HepG2 (cell line): Measurements from ENCODE around the gene OS9. TPM values are rescaled to one million over a fixed set of nuclear protein-coding genes. Genes with fewer than 3 reads are reported as not detected.

Experiments used
- ATAC-seq: fragments of 200-7000 bp; cut with Tn5 transposase; 3 replicates; pipeline ENCODE4 v1.9.1; 2020; ENCODE audit warnings: mild to moderate bottlenecking, moderate library complexity
- BruUV-seq: library from RNA; stranded (reverse); fragments of 400-500 nt; replicated peaks from 2 replicates; lab custom pipeline; 2021; lab: Mats Ljungman, UMichigan
- CTCF ChIA-PET: fragments of 300-600 bp; formaldehyde crosslinking; extraction: SDS; loops from one replicate; lab custom pipeline; 2021; ENCODE audit warnings: low total read pairs, inconsistent platforms, low intra/inter-chr PET ratio; lab: Yijun Ruan, JAX
- POLR2A ChIA-PET: fragments of 350-600 bp; sonication (Branson Sonifier 250); formaldehyde crosslinking; loops from one replicate; lab custom pipeline; 2020; ENCODE audit warnings: antibody characterized with exemption, inconsistent platforms; lab: Yijun Ruan, JAX
- DNase-seq: peaks from one replicate; pipeline ENCODE4 v3.0.0-alpha.2; 2015; ENCODE audit warnings: low spot score
- FAIRE-seq: peaks from 3 replicates; lab custom pipeline; 2011; peaks lifted over from hg19 to GRCh38; lab: Jason Lieb, UNC
- H2AFZ ChIP-seq: one replicate; pipeline ENCODE4 v1.6.1; 2011; ENCODE audit warnings: low read length, inconsistent platforms
- H3K27ac ChIP-seq: fragments of 300-600 bp; 3 replicates; pipeline ENCODE4 v1.8.0; 2011; ENCODE audit warnings: mixed run types, mild to moderate bottlenecking, mixed read lengths, low read length, inconsistent platforms; ENCODE audit not compliant: insufficient read depth; ENCODE audit errors: extremely low read length
- H3K27me3 ChIP-seq, 2 experiments: fragments of 200-600 bp in 1 of 2; 2 replicates in 1 of 2; 3 replicates in 1 of 2; pipeline versions ENCODE4 v1.6.0 to v1.8.0; 2011; ENCODE audit warnings: low read length in 2 of 2, mild to moderate bottlenecking in 2 of 2, moderate library complexity in 2 of 2, inconsistent platforms in 1 of 2; ENCODE audit not compliant: insufficient read depth in 2 of 2, control insufficient read depth in 1 of 2
- H3K36me3 ChIP-seq, 2 experiments: fragments of 200-600 bp in 1 of 2; replicated peaks in 1 of 2; 2 replicates in 1 of 2; 3 replicates in 1 of 2; pipeline versions ENCODE4 v1.5.1 to v1.8.0; 2011; ENCODE audit warnings: low read length in 2 of 2, inconsistent platforms in 1 of 2; ENCODE audit not compliant: insufficient read depth in 2 of 2, control insufficient read depth in 1 of 2
- H3K4me1 ChIP-seq: 2 replicates; pipeline ENCODE4 v1.5.1; 2012; ENCODE audit warnings: low read length, inconsistent platforms; ENCODE audit not compliant: insufficient read depth
- H3K4me2 ChIP-seq: 2 replicates; pipeline ENCODE4 v1.6.0; 2011; ENCODE audit warnings: low read depth, low read length, inconsistent platforms
- H3K4me3 ChIP-seq, 3 experiments: fragments of 200-600 bp in 1 of 3; sonication (generic), shearing (Covaris generic) in 1 of 3; replicated peaks in 1 of 3; 2 replicates each; pipeline ENCODE4 v1.5.1; 2011 to 2016; ENCODE audit warnings: low read length in 3 of 3, inconsistent platforms in 2 of 3, low read depth in 2 of 3, mild to moderate bottlenecking in 2 of 3, control low read depth in 1 of 3, mixed read lengths in 1 of 3; ENCODE audit not compliant: insufficient read depth in 1 of 3
- H3K79me2 ChIP-seq: one replicate; pipeline ENCODE4 v1.6.1; 2011; ENCODE audit warnings: low read length, inconsistent platforms; ENCODE audit not compliant: insufficient read depth
- H3K9ac ChIP-seq: 2 replicates; pipeline ENCODE4 v1.6.0; 2011; ENCODE audit warnings: mild to moderate bottlenecking, low read depth, low read length, inconsistent platforms; ENCODE audit not compliant: insufficient read depth
- H3K9me3 ChIP-seq: 2 replicates; pipeline ENCODE4 v1.5.1; 2012; ENCODE audit warnings: mild to moderate bottlenecking, low read length
- H4K20me1 ChIP-seq: 2 replicates; pipeline ENCODE4 v1.6.0; 2011; ENCODE audit warnings: inconsistent platforms, mild to moderate bottlenecking, low read length, moderate library complexity; ENCODE audit not compliant: insufficient read depth
- BCL3 ChIP-seq: sonication (generic); formaldehyde crosslinking; IDR thresholded peaks from 2 replicates; pipeline ENCODE4 v1.5.1; 2020; ENCODE audit warnings: mild to moderate bottlenecking, missing genetic modification reagents, moderate library complexity
- CBX5 ChIP-seq: sonication (generic); formaldehyde crosslinking; IDR thresholded peaks from 2 replicates; pipeline ENCODE4 v1.4.0; 2020; ENCODE audit warnings: missing genetic modification reagents, borderline replicate concordance
- EZH2 ChIP-seq: conservative IDR thresholded peaks from 2 replicates; pipeline ENCODE4 v1.6.1; 2012; ENCODE audit warnings: mild to moderate bottlenecking, low read depth, low read length, moderate library complexity
- GABPB1 ChIP-seq: IDR thresholded peaks from 2 replicates; pipeline ENCODE4 v1.6.1; 2016; ENCODE audit warnings: mild to moderate bottlenecking, missing genetic modification reagents, moderate library complexity, missing compliant biosample characterization
- MYC ChIP-seq: sonication (generic); formaldehyde crosslinking; IDR thresholded peaks from 2 replicates; pipeline ENCODE4 v1.9.0; 2021; ENCODE audit warnings: missing genetic modification reagents, borderline replicate concordance
- POLR2A ChIP-seq, 2 experiments: IDR thresholded peaks; 2 replicates each; pipeline ENCODE4 v1.6.1; 2011; ENCODE audit warnings: low read depth in 2 of 2, low read length in 2 of 2, mild to moderate bottlenecking in 1 of 2, moderate library complexity in 1 of 2; ENCODE audit not compliant: insufficient read depth in 1 of 2
- YY1 ChIP-seq: IDR thresholded peaks from 2 replicates; pipeline ENCODE4 v1.6.1; 2011; ENCODE audit warnings: low read length, low read depth, moderate library complexity, mild to moderate bottlenecking; ENCODE audit not compliant: insufficient read depth, insufficient replicate concordance
- ZBTB43 ChIP-seq: sonication (generic); formaldehyde crosslinking; conservative IDR thresholded peaks from 2 replicates; pipeline ENCODE4 v1.4.0; 2020; ENCODE audit warnings: missing genetic modification reagents
- ZNF276 ChIP-seq: sonication (generic); formaldehyde crosslinking; IDR thresholded peaks from 2 replicates; pipeline ENCODE4 v1.4.0; 2020; ENCODE audit warnings: mild to moderate bottlenecking, low read depth, missing genetic modification reagents
- ZNF609 ChIP-seq: sonication (generic); formaldehyde crosslinking; IDR thresholded peaks from 2 replicates; pipeline ENCODE4 v1.4.0; 2020; ENCODE audit warnings: mild to moderate bottlenecking, missing genetic modification reagents, borderline replicate concordance
- ZNF652 ChIP-seq: IDR thresholded peaks from 2 replicates; pipeline ENCODE4 v1.6.1; 2016; ENCODE audit warnings: low read depth, borderline replicate concordance
- ZNF788 ChIP-seq: sonication (generic); formaldehyde crosslinking; IDR thresholded peaks from 2 replicates; pipeline ENCODE4 v1.5.0; 2020; ENCODE audit warnings: mild to moderate bottlenecking, missing genetic modification reagents, borderline replicate concordance
- WGBS: methylation state at CpG from one replicate; pipeline ENCODE4 v1.1.6; 2017; ENCODE audit warnings: low lambda C conversion rate; 5-methylcytosine and 5-hydroxymethylcytosine counted together
- in situ Hi-C: cut with HindIII; loops from 2 replicates; pipeline ENCODE4 v1.10.0; 2017; ENCODE audit warnings: low pct_unique_long_range_greater_than_20kb; ENCODE audit not compliant: extremely low pct_ligation_motif_present
- intact Hi-C: fragments of 100-400 bp; cut with micrococcal nuclease; formaldehyde crosslinking; loops from one replicate; pipeline ENCODE4 v1.10.0; 2022; ENCODE audit not compliant: unreplicated experiment
- polyA plus RNA-seq, 8 experiments: library from polyadenylated mRNA; depleted of rRNA in 3 of 8; stranded (reverse) in 7 of 8; unstranded in 1 of 8; fragments of >200 nt; fragmentation: Illumina TruSeq in 4 of 8; extraction: Trizol in 4 of 8; gene quantifications; 2 replicates each; pipeline versions ENCODE4 v1.2.1 to v1.2.3, GENCODE V29; 2011 to 2016; ENCODE audit warnings: low read depth in 4 of 8, missing spikeins in 1 of 8, mixed read lengths in 1 of 8; ENCODE audit not compliant: insufficient read depth in 1 of 8
- total RNA-seq, 5 experiments: library from RNA; depleted of rRNA; stranded (reverse); fragments of >200 nt; fragmentation: Illumina TruSeq; extraction: Trizol; gene quantifications; 2 replicates each; pipeline ENCODE4 v1.2.3, GENCODE V29; 2016; ENCODE audit warnings: low read depth in 1 of 5

OS9 gene
- total and polyA plus RNA-seq, 2 of the 13 experiments (the other 11 are each of a cell fraction or from before 2014, with no cell fraction given) = 156 to 206 TPM

GRCh38 chr12:57754411-57755193, 60.7 kb downstream of the OS9 start, which contains the start of gene MARCHF9:
MARCHF9 (plus strand) TSS chr12:57755103; CDS start chr12:57755529, 426 bp downstream.
- 2% methylated on average over 41 of the region's 41 CpGs for WGBS
- ATAC-seq = 0 out of 3 replicates have a peak, but pooled peaks have one; percentile 1
- Histone ChIP-seq H3K4me3 (peak within 1 kb of the TSS; percentile 81 to 82 (median 81)), H3K4me1 (peaks cover 43% of the 10 kb centered on the region), H3K4me2 (peak within 1 kb of the TSS; percentile 96), H3K36me3 (peaks cover 6 to 9% of the 10 kb centered on the region in 2 experiments; a peak in 3 of 5 replicates), H2AFZ (no peak within 1 kb of the TSS), H3K27me3 (no peaks in the 10 kb centered on the region; a peak in 1 of 5 replicates), H3K79me2 (peaks cover 24% of the 10 kb centered on the region), H4K20me1 (0 out of 2 replicates have a peak, but pooled peaks cover 5% of the 10 kb centered on the region), H3K9ac (peak within 1 kb of the TSS; percentile 71), H3K27ac (peak within 1 kb of the TSS; percentile 67), H3K9me3 (no peaks in the 10 kb centered on the region)
- in situ Hi-C loops (no loop called here), intact Hi-C loops (no loop called here)
- ChIA-PET CTCF (no interaction called here), POLR2A (interaction anchor here (1.1 to 3.0 kb wide), 3 partner anchors 10 to 18 kb away, joined by 4 to 14 read pairs (median 6); partner anchors contain the start of genes EEF1AKMT3, METTL1 and TSPAN31)
- no peak for FAIRE-seq
- no peak for DNase-seq
- BruUV-seq = no TSS peak
- peak; percentile 39; the same call in 1 of the 2 replicates for TF ChIP-seq ZNF276 (CRISPR knock-in tag)
- TF ChIP-seq EZH2 = no peak
- peak in 1 of 2 experiments; percentile 49; a peak in 1 of 4 replicates for TF ChIP-seq POLR2A (IDR thresholded peaks at IDR 0.05; ENCODE audit: insufficient read depth in 1 of 2, low read depth in 2 of 2, low read length in 2 of 2)
- TF ChIP-seq BCL3 (CRISPR knock-in tag) = 0 out of 2 replicates have a peak, but pooled peaks have one; percentile 34
- TF ChIP-seq GABPB1 (CRISPR knock-in tag) = peak; percentile 57
- TF ChIP-seq MYC (CRISPR knock-in tag) = peak; percentile 37; the same call in 1 of the 2 replicates
- TF ChIP-seq YY1 = peak; percentile 68
- peak; percentile 54 for TF ChIP-seq ZNF652 (CRISPR knock-in tag)
- TF ChIP-seq ZBTB43 (CRISPR knock-in tag) = no peak
- peak; percentile 14; the same call in 1 of the 2 replicates for TF ChIP-seq ZNF788 (CRISPR knock-in tag)
- TF ChIP-seq CBX5 (CRISPR knock-in tag) = no peak
- TF ChIP-seq ZNF609 (CRISPR knock-in tag) = peak; percentile 34; the same call in 1 of the 2 replicates
